ENCODE measurements around the gene GALNT10.

DNA sequence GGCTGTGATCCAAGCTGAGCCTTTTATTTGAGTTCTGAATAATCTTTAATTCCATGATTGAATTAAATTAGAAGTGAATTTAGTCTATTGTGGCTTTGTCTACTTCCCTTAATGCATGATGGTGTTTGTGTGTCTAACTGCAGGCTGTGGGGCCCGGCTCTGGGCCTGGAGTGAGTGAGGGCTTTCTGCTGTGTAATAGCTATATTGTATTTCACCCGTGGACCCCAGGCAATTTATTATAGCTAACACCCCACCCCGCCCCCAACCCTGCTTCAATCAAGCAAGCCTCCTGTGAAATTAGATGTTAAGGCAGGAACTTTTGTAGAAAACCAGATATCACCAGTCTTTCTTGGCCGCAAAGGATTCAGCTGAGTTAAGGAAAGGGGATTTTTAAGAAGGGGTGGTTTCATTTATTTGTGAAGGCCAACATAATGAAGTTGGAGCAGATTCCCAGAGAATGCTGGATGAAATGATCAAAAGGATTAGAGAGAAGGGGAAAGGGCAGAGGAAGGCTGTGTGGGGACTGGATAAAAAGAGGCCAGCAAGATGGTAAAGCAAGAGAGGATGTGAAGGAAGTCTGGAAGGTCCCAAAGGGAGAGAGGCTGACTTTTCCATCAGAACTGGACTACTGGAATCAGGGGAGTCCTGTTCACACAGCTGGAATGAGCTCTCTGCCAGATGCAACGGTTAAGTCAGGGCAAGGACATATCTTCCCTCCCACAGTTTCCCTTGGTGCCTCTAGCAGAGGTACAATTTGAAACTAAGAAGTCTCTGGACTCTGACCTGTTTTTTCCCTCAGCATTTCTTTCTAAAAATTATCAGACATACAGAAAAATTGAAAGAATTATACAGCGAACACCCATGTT lies 129.9 kb downstream of the GALNT10 start:
- TF ChIP-seq ZNF274 (IDR thresholded peaks at IDR 0.05; ENCODE audit: low read depth, low read length) (no peak), YY1 (IDR thresholded peaks at IDR 0.05; ENCODE audit: insufficient read depth, insufficient read length) (no peak), SUZ12 (IDR thresholded peaks at IDR 0.05; ENCODE audit: extremely low read depth, insufficient read depth, insufficient read length) (no peak)

All from NT2/D1 (cell line).